BE2C (cell line): Measurements from ENCODE around the gene SLC28A1.
"Not testable (repeated sequence)": the region's sequence is repeated elsewhere in the genome, so short reads cannot be mapped to it uniquely, and the experiment has no call there.

ENCODE experiments used
- DNase-seq: peaks from one replicate; pipeline ENCODE4 v3.0.0-alpha.2; 2020
- H3K27me3 ChIP-seq: fragments of 250-450 bp; sonication (Bioruptor Pico); 2 replicates; pipeline ENCODE4 v1.5.1; 2020; ENCODE audit warnings: mild to moderate bottlenecking
- H3K36me3 ChIP-seq: fragments of 250-450 bp; sonication (Bioruptor Pico); 2 replicates; pipeline ENCODE4 v1.5.1; 2020; ENCODE audit warnings: mild to moderate bottlenecking
- H3K4me1 ChIP-seq: fragments of 250-450 bp; sonication (Bioruptor Pico); 2 replicates; pipeline ENCODE4 v1.5.1; 2020
- H3K4me3 ChIP-seq: 2 replicates; pipeline ENCODE4 v1.5.1; 2011; ENCODE audit warnings: low read depth, low read length
- H3K9me3 ChIP-seq: fragments of 250-450 bp; sonication (Bioruptor Pico); 2 replicates; pipeline ENCODE4 v1.5.1; 2020
- TF ChIP-seq, protein P1 (sequence below): IDR thresholded peaks from 2 replicates; pipeline ENCODE4 v1.5.1; 2012; ENCODE audit warnings: mild to moderate bottlenecking, low read depth, low read length

The SLC28A1 gene

DNA sequence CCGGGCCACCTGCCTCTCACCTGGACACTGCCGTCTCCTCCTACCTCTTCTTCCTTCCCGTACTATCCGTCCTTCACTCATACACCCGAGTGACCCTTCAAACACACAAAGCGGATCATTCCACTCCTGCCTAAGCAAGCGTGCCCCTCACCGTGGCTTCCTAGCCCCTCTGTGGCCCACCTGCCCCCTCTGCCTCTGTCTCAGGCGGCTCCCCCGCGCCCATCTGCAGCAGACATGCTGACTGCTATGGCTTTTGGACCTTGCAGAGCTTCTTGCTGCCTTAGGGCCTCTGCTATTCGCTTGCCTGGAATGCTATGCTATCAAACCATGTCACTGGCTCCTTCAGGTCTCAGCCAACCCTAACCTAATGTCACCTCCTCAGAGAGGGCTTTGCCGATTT lies 38.1 kb downstream of the SLC28A1 start:
- Histone ChIP-seq H3K4me3 (no peak overlapping the region), H3K27me3 (no peaks in the 10 kb centered on the region), H3K36me3 (no peaks in the 10 kb centered on the region), H3K9me3 (no peaks in the 10 kb centered on the region), H3K4me1 (peaks cover 7% of the 10 kb centered on the region)
- DNase-seq, result no peak
- TF ChIP-seq, protein P1, sequence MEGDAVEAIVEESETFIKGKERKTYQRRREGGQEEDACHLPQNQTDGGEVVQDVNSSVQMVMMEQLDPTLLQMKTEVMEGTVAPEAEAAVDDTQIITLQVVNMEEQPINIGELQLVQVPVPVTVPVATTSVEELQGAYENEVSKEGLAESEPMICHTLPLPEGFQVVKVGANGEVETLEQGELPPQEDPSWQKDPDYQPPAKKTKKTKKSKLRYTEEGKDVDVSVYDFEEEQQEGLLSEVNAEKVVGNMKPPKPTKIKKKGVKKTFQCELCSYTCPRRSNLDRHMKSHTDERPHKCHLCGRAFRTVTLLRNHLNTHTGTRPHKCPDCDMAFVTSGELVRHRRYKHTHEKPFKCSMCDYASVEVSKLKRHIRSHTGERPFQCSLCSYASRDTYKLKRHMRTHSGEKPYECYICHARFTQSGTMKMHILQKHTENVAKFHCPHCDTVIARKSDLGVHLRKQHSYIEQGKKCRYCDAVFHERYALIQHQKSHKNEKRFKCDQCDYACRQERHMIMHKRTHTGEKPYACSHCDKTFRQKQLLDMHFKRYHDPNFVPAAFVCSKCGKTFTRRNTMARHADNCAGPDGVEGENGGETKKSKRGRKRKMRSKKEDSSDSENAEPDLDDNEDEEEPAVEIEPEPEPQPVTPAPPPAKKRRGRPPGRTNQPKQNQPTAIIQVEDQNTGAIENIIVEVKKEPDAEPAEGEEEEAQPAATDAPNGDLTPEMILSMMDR, result no peak

DNA sequence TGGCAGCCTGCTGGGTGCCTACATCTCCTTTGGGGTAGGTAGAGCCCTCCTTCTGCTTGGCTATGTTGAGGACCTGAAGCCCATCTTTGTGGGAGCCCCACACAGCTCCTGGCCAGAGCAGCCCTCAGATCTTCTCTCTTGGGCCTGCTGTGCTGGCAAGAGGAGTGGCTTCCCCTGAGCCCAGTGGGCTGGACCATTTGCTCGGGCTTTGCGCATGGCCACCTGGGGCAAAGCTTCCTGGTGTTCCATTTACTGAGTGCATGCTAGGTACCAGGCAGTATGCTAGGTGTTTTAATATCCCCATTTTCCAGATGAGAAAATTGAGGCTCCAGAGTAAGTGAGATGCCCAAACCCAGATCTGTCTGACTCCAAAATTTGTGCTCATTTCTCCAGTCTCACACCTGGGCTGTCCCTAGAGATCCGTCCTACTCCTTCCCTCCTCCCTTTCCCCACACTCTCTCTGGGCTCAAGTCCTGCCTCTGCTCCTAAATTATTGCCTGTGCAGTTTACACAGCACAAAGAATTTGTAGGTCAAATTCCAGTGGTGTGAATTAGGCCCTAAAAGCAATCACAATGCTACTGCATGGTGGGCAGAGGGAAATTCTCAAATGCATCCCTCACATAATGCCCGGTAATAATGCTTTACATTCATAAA lies 39.7 kb downstream of the SLC28A1 start:
- TF ChIP-seq, protein P1, result no peak
- DNase-seq, result no peak

DNA sequence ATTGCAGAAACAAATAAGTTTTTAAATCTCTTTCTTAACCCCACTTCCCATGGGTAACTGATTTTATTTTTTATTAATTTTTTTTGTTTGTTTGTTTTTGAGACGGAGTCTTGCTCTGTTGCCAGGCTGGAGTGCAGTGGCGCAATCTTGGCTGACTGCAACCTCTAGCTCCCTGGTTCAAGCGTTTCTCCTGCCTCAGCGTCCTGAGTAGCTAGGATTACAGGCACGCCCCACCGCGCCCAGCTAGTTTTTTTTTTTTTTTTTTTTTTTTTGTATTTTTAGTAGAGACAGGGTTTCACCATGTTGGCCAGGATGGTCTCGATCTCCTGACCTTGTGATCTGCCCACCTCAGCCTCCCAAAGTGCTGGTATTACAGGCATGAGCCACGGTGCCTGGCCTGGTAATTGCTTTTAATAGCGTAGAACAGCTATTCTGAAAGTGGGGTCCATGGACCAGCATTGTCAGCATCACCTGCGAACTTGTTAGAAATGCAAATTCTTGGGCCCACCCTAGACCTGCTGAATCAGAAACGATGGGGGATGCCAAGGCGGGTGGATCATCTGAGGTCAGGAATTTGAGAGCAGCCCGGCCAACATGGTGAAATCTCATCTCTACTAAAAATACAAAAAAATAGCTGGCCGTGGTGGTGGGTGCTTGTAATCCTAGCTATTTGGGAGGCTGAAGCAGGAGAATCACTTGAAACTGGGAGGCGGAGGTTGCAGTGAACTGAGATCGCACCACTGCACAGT lies 40.5 kb downstream of the SLC28A1 start:
- H3K9me3 ChIP-seq, H3K4me3 ChIP-seq, DNase-seq, H3K27me3 ChIP-seq, H3K4me1 ChIP-seq, H3K36me3 ChIP-seq: not testable (repeated sequence)

More for the DNA sequence above, 39.7 kb downstream of the SLC28A1 start:
- Histone ChIP-seq H3K9me3 (no peaks in the 10 kb centered on the region), H3K4me3 (no peak overlapping the region), H3K36me3 (no peaks in the 10 kb centered on the region), H3K4me1 (peaks cover 3% of the 10 kb centered on the region), H3K27me3 (no peaks in the 10 kb centered on the region)

DNA sequence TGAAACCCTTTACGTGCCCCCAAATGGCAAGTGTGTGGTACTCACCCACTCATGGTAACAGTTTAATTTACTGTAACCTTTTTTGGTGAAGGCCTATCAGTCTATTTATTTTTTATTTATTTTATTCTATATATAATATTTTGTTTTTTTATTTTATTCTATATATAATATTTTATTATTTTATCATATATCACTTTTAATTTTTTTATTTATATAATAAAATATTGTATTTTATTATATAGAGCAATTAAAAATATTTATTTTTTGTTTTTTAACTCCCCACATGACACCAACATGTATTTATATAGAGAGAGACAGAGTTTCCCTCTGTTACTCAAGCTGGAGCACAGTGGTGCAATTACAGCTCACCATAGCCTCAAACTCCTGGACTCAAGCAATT lies 41.4 kb downstream of the SLC28A1 start:
- DNase-seq, result no peak
- H3K27me3 ChIP-seq, result no peaks in the 10 kb centered on the region
- no peak overlapping the region for H3K4me3 ChIP-seq
- no peaks in the 10 kb centered on the region for H3K9me3 ChIP-seq
- no peaks in the 10 kb centered on the region for H3K4me1 ChIP-seq
- TF ChIP-seq, protein P1, result no peak
- no peaks in the 10 kb centered on the region for H3K36me3 ChIP-seq

DNA sequence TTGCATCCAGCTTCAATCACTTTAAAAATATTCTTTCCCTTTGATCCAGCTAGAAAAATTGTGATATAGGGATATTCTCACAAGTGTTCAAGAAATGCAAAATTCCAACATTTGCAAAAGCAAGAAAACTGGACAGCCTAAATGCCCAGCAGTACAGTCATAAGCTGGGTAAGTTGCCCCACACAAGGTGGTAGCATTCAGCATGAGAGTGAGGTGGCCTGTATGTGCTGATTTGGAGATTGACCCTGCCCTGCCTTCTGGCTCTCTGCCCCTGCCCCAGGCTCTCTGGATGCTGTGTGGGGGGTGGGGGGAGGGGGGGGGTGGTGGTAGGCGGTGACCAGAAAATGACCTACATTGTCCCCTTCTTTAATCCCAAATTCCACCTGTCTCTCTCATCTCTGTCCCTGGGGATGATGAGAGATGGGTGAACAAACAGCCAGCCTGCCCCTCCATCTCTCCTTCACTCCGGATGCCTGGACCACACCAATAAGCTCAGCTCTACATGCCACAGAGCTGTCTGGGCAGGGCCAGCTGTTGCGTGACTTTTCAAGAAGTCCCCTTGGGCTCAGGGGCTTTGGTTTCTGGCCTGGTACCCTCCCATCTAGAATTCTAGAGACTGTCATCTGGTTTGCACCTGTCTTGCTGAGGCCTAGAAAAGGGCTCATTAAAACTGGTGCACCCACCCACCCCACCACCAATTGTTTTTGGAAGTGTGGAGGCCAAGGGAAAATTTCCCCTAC lies 42.2 kb downstream of the SLC28A1 start:
- no peaks in the 10 kb centered on the region for H3K9me3 ChIP-seq
- no peaks in the 10 kb centered on the region for H3K36me3 ChIP-seq
- H3K27me3 ChIP-seq, result no peaks in the 10 kb centered on the region
- no peak for DNase-seq
- no peaks in the 10 kb centered on the region for H3K4me1 ChIP-seq
- H3K4me3 ChIP-seq, result no peak overlapping the region
- TF ChIP-seq, protein P1, result no peak

DNA sequence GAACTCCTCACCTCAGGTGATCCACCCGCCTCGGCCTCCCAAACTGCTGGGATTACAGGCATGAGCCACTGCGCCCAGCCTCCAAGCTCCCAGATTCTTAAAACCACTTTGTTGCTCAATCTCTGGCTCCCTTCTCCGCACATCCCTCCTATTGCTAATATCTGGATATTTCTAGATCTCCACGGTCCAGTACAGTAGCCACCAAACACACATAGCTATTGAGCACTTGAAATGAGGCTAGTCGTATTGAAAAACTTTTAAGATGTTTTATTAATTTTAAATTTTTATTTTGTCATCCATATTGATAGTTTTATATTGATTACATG lies 44.3 kb downstream of the SLC28A1 start:
- Histone ChIP-seq H3K36me3 (no peaks in the 10 kb centered on the region), H3K4me3 (no peak overlapping the region), H3K4me1 (no peaks in the 10 kb centered on the region), H3K9me3 (no peaks in the 10 kb centered on the region), H3K27me3 (no peaks in the 10 kb centered on the region)
- TF ChIP-seq, protein P1, result no peak
- no peak for DNase-seq
